Neural progenitor cell (in vitro differentiated cells): ENCODE data around the gene FAM168B. TPM values are rescaled to one million over a fixed set of nuclear protein-coding genes. Genes with fewer than 3 reads are reported as not detected.

Source experiments
- DNase-seq: peaks from one replicate; pipeline ENCODE4 v3.0.0-alpha.2; 2016; ENCODE audit warnings: low spot score
- H2AFZ ChIP-seq: fragments of 200-600 bp; sonication (generic); replicated peaks from 2 replicates; pipeline ENCODE4 v1.6.1; 2016; ENCODE audit warnings: antibody characterized with exemption
- H3F3A ChIP-seq: fragments of 200-600 bp; sonication (generic); 2 replicates; pipeline ENCODE4 v1.6.1; 2016; ENCODE audit warnings: antibody characterized with exemption, low read depth
- H3K27ac ChIP-seq: fragments of 200-600 bp; sonication (generic); 2 replicates; pipeline ENCODE4 v1.5.1; 2016; ENCODE audit warnings: mild to moderate bottlenecking
- H3K27me3 ChIP-seq: fragments of 200-600 bp; sonication (generic); 2 replicates; pipeline ENCODE4 v1.6.1; 2016; ENCODE audit warnings: mild to moderate bottlenecking, moderate library complexity
- H3K36me3 ChIP-seq: fragments of 200-600 bp; sonication (generic); 2 replicates; pipeline ENCODE4 v1.5.1; 2016
- H3K4me1 ChIP-seq: fragments of 200-600 bp; sonication (generic); 2 replicates; pipeline ENCODE4 v1.6.1; 2016; ENCODE audit warnings: mixed run types
- H3K4me2 ChIP-seq: fragments of 200-600 bp; sonication (generic); 2 replicates; pipeline ENCODE4 v1.6.1; 2016
- H3K4me3 ChIP-seq: fragments of 200-600 bp; sonication (generic); 2 replicates; pipeline ENCODE4 v1.5.1; 2016
- H3K79me2 ChIP-seq: fragments of 200-600 bp; sonication (generic); 2 replicates; pipeline ENCODE4 v1.6.1; 2016; ENCODE audit warnings: low read depth
- H3K9ac ChIP-seq: fragments of 200-600 bp; sonication (generic); 2 replicates; pipeline ENCODE4 v1.6.1; 2016
- H3K9me3 ChIP-seq: fragments of 200-600 bp; sonication (generic); 2 replicates; pipeline ENCODE4 v1.5.1; 2016; ENCODE audit warnings: low read depth
- H4K20me1 ChIP-seq: fragments of 200-600 bp; sonication (generic); 2 replicates; pipeline ENCODE4 v1.6.1; 2016; ENCODE audit warnings: low read depth
- H3K27ac Mint-ChIP-seq: 3 replicates; pipeline ENCODE4 v1.8.0; 2021; ENCODE audit warnings: mixed read lengths
- H3K27me3 Mint-ChIP-seq: 2 replicates; pipeline ENCODE4 v1.8.0; 2022; ENCODE audit warnings: low read depth, mild to moderate bottlenecking, inconsistent platforms, moderate library complexity, mixed read lengths; ENCODE audit not compliant: insufficient read depth
- H3K36me3 Mint-ChIP-seq: 3 replicates; pipeline ENCODE4 v1.8.0; 2021; ENCODE audit warnings: mixed read lengths
- H3K4me1 Mint-ChIP-seq: 3 replicates; pipeline ENCODE4 v1.8.0; 2021; ENCODE audit warnings: mixed read lengths
- H3K4me3 Mint-ChIP-seq: 3 replicates; pipeline ENCODE4 v1.8.0; 2021; ENCODE audit warnings: mild to moderate bottlenecking, moderate library complexity, mixed read lengths
- H3K9me3 Mint-ChIP-seq: 3 replicates; pipeline ENCODE4 v1.8.0; 2020; ENCODE audit warnings: mixed read lengths
- EZH2 ChIP-seq: fragments of 200-600 bp; sonication (generic); IDR thresholded peaks from 2 replicates; pipeline ENCODE4 v1.6.1; 2017; ENCODE audit warnings: antibody characterized with exemption, mild to moderate bottlenecking, moderate library complexity
- EZH2phosphoT487 ChIP-seq: fragments of 200-600 bp; sonication (generic); IDR thresholded peaks from 2 replicates; pipeline ENCODE4 v1.6.1; 2017; ENCODE audit warnings: antibody characterized with exemption
- total RNA-seq: library from RNA; depleted of rRNA; stranded (reverse); fragments of >200 nt; gene quantifications from 2 replicates; pipeline ENCODE4 v1.2.3, GENCODE V29; 2015; ENCODE audit warnings: low replicate concordance
- TF ChIP-seq, protein P1 (sequence below): fragments of 200-600 bp; sonication (generic); IDR thresholded peaks from 2 replicates; pipeline ENCODE4 v1.5.1; 2017; ENCODE audit warnings: antibody characterized with exemption, mild to moderate bottlenecking

The FAM168B gene
- total RNA-seq, 1 donor from 2014 or later: 63.0 TPM

DNA sequence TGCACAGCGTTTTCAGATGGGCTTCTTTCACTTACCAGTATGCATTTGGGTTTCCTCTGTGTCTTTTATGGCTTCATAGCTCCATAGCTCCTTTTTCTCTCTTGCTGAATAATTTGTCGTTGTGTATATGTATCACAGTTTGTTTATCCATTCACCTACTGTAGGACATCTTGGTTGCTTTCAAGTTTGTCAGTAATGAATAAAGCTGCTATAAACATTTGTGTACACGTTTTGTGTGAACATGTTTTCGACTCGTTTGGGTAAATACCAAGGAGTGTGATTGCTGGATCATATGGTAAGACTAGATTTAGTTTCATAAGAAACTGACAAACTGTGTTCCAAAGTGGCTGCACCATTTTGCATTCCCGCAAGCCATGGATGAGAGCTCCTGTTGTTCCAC, 94.7 kb downstream of the FAM168B start:
- Histone ChIP-seq H3K27ac (no peak overlapping the region), H3K4me2 (no peak overlapping the region), H3F3A (peaks cover 7% of the 10 kb centered on the region), H3K4me3 (no peak overlapping the region), H3K9ac (no peak overlapping the region), H2AFZ (no peak overlapping the region), H3K79me2 (no peaks in the 10 kb centered on the region), H3K27me3 (no peaks in the 10 kb centered on the region), H3K9me3 (no peaks in the 10 kb centered on the region), H4K20me1 (no peaks in the 10 kb centered on the region), H3K4me1 (no peaks in the 10 kb centered on the region), H3K36me3 (no peaks in the 10 kb centered on the region)
- Mint-ChIP-seq H3K9me3 (no peaks in the 10 kb centered on the region), H3K27ac (no peak overlapping the region), H3K4me1 (no peaks in the 10 kb centered on the region), H3K4me3 (no peak overlapping the region), H3K36me3 (no peaks in the 10 kb centered on the region), H3K27me3 (no peaks in the 10 kb centered on the region)
- no peak for DNase-seq
- TF ChIP-seq EZH2phosphoT487: no peak
- no peak for TF ChIP-seq EZH2
- TF ChIP-seq, protein P1, sequence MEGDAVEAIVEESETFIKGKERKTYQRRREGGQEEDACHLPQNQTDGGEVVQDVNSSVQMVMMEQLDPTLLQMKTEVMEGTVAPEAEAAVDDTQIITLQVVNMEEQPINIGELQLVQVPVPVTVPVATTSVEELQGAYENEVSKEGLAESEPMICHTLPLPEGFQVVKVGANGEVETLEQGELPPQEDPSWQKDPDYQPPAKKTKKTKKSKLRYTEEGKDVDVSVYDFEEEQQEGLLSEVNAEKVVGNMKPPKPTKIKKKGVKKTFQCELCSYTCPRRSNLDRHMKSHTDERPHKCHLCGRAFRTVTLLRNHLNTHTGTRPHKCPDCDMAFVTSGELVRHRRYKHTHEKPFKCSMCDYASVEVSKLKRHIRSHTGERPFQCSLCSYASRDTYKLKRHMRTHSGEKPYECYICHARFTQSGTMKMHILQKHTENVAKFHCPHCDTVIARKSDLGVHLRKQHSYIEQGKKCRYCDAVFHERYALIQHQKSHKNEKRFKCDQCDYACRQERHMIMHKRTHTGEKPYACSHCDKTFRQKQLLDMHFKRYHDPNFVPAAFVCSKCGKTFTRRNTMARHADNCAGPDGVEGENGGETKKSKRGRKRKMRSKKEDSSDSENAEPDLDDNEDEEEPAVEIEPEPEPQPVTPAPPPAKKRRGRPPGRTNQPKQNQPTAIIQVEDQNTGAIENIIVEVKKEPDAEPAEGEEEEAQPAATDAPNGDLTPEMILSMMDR: no peak

Other genes starting within 250 kb of the FAM168B start
- gene PLEKHB2, start 11.9 kb upstream of the FAM168B start, total RNA-seq: 55.4 and 57.4 TPM in 2 replicates
- gene POTEE, start 116.1 kb upstream of the FAM168B start, total RNA-seq: 4.8 and 6.5 TPM in 2 replicates